ENCODE data around the gene GP5.

Gene GP5

GRCh38 chr3:194364652-194365434, 34.2 kb downstream of the GP5 start:
- no peak for DNase-seq (ENCODE audit: extremely low read depth, insufficient read length)
- Histone ChIP-seq H3K27me3 (replicated peaks; ENCODE audit: control insufficient read depth, insufficient read depth, low read length) (no peaks in the 10 kb centered on the region; the same call in 1 of the 2 replicates), H3K36me3 (ENCODE audit: control insufficient read depth, insufficient read depth, low read length) (no peaks in the 10 kb centered on the region), H3K4me3 (replicated peaks; ENCODE audit: low read depth, low read length) (no peak overlapping the region)
- TF ChIP-seq, protein P1, sequence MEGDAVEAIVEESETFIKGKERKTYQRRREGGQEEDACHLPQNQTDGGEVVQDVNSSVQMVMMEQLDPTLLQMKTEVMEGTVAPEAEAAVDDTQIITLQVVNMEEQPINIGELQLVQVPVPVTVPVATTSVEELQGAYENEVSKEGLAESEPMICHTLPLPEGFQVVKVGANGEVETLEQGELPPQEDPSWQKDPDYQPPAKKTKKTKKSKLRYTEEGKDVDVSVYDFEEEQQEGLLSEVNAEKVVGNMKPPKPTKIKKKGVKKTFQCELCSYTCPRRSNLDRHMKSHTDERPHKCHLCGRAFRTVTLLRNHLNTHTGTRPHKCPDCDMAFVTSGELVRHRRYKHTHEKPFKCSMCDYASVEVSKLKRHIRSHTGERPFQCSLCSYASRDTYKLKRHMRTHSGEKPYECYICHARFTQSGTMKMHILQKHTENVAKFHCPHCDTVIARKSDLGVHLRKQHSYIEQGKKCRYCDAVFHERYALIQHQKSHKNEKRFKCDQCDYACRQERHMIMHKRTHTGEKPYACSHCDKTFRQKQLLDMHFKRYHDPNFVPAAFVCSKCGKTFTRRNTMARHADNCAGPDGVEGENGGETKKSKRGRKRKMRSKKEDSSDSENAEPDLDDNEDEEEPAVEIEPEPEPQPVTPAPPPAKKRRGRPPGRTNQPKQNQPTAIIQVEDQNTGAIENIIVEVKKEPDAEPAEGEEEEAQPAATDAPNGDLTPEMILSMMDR (IDR thresholded peaks at IDR 0.05; ENCODE audit: insufficient read depth, low read length, poor library complexity, severe bottlenecking), result no peak

- DNase-seq (ENCODE audit: extremely low read depth, insufficient read length), result no peak
- TF ChIP-seq, protein P1 (IDR thresholded peaks at IDR 0.05; ENCODE audit: insufficient read depth, low read length, poor library complexity, severe bottlenecking), result no peak
- Histone ChIP-seq H3K36me3 (ENCODE audit: control insufficient read depth, insufficient read depth, low read length) (no peaks in the 10 kb centered on the region), H3K27me3 (replicated peaks; ENCODE audit: control insufficient read depth, insufficient read depth, low read length) (no peaks in the 10 kb centered on the region; the same call in 1 of the 2 replicates), H3K4me3 (replicated peaks; ENCODE audit: low read depth, low read length) (no peak overlapping the region)
These were observed 34.8 kb downstream of the GP5 start for GRCh38 chr3:194364314-194364651.

DNA sequence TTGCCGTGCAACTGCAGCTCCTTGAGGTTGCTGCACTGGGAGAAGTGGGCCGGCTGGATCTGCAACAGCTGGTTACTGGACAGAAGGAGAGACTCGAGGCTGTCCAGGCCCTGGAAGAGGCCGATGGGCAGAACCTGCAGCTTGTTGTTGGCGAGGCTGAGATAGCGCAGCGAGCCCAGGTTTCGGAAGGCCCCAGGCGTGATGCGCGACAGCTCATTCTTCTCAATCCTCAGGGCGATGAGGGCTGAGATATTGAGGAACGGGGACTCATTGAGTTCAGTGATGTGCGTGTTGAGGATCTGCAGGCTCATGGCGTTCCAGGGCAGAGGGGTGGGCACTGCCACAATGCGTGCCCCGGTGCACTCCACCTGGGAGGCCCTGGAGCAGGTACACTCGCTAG, 38.5 kb downstream of the GP5 start:
- DNase-seq (ENCODE audit: extremely low read depth, insufficient read length), result no peak
- Histone ChIP-seq H3K27me3 (replicated peaks; ENCODE audit: control insufficient read depth, insufficient read depth, low read length) (no peaks in the 10 kb centered on the region; the same call in 1 of the 2 replicates), H3K4me3 (replicated peaks; ENCODE audit: low read depth, low read length) (no peak overlapping the region), H3K36me3 (ENCODE audit: control insufficient read depth, insufficient read depth, low read length) (no peaks in the 10 kb centered on the region)
- TF ChIP-seq, protein P1 (IDR thresholded peaks at IDR 0.05; ENCODE audit: insufficient read depth, low read length, poor library complexity, severe bottlenecking), result no peak

- TF ChIP-seq, protein P1 (IDR thresholded peaks at IDR 0.05; ENCODE audit: insufficient read depth, low read length, poor library complexity, severe bottlenecking), result no peak
These were observed 41.4 kb downstream of the GP5 start for GRCh38 chr3:194357681-194358080.

GRCh38 chr3:194355379-194355778, 43.7 kb downstream of the GP5 start:
- H3K27me3 ChIP-seq (replicated peaks; ENCODE audit: control insufficient read depth, insufficient read depth, low read length), result no peaks in the 10 kb centered on the region
- no peak overlapping the region for H3K4me3 ChIP-seq (replicated peaks; ENCODE audit: low read depth, low read length)
- H3K36me3 ChIP-seq (ENCODE audit: control insufficient read depth, insufficient read depth, low read length), result no peaks in the 10 kb centered on the region
- DNase-seq (ENCODE audit: extremely low read depth, insufficient read length), result no peak
- TF ChIP-seq, protein P1 (IDR thresholded peaks at IDR 0.05; ENCODE audit: insufficient read depth, low read length, poor library complexity, severe bottlenecking), result no peak

More at GRCh38 chr3:194357681-194358080, 41.4 kb downstream of the GP5 start:
- no peak for DNase-seq (ENCODE audit: extremely low read depth, insufficient read length)
- no peak overlapping the region for H3K4me3 ChIP-seq (replicated peaks; ENCODE audit: low read depth, low read length)
- no peaks in the 10 kb centered on the region for H3K36me3 ChIP-seq (ENCODE audit: control insufficient read depth, insufficient read depth, low read length)
- no peaks in the 10 kb centered on the region for H3K27me3 ChIP-seq (replicated peaks; ENCODE audit: control insufficient read depth, insufficient read depth, low read length)
